Activated CD4-positive, alpha-beta T cell treated with anti-CD3 and anti-CD28 coated beads, Interleukin-10, Interleukin-2, amounts not matched to agents 100 ng/mL and 50 ng/mL, durations not matched to agents 16 hours and 8 hours (primary cell): Measurements from ENCODE around the gene NANOS3.

ENCODE experiments used
- DNase-seq: peaks from one replicate; pipeline ENCODE4 v3.0.0-alpha.2; 2020

The NANOS3 gene

DNA sequence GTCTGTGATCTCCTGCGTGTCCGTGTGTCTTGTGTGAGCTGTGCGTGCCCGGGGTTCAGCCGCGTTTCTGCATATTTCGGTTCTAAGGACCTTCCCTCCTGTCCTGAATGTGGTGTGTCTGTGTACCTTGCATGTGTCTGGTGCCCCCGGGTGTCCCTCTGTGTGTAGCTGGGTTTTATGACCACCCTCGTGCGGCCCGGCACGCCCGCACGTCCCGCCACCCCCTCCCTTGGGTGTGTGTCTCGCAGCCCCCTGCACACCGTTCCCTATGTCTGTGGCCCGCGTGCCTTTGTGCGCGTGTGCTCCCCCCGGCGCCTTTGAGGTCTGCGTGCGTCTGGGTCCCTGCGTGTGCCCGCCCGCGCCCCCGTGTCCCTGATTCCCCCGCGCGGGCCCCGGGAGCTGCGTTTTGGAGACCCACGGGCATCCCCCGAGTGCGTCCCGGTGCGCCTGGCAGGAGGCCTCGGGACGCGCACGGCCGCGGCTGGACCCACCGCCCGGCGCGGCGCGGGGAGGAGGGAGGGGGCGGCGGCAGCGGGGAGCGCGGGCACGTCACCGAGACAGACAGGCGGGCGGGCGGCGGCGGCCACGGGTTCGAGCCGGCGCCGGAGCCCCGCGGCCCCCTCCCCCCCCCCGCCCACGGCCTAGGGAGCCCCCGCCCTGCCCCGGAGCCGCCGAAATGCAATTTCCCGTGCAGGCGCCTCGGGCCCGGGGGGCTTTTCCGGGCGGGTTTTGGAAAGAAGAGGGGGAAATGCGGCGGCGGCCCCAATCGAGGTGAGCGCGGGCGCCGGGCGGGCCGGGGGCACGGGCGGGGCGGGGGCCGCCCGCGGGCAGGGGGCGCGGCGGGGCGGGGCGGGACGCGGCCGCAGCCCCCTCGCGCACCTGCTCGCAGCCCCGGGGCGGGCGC is 12.0 kb upstream of the NANOS3 start:
- no peak for DNase-seq

DNA sequence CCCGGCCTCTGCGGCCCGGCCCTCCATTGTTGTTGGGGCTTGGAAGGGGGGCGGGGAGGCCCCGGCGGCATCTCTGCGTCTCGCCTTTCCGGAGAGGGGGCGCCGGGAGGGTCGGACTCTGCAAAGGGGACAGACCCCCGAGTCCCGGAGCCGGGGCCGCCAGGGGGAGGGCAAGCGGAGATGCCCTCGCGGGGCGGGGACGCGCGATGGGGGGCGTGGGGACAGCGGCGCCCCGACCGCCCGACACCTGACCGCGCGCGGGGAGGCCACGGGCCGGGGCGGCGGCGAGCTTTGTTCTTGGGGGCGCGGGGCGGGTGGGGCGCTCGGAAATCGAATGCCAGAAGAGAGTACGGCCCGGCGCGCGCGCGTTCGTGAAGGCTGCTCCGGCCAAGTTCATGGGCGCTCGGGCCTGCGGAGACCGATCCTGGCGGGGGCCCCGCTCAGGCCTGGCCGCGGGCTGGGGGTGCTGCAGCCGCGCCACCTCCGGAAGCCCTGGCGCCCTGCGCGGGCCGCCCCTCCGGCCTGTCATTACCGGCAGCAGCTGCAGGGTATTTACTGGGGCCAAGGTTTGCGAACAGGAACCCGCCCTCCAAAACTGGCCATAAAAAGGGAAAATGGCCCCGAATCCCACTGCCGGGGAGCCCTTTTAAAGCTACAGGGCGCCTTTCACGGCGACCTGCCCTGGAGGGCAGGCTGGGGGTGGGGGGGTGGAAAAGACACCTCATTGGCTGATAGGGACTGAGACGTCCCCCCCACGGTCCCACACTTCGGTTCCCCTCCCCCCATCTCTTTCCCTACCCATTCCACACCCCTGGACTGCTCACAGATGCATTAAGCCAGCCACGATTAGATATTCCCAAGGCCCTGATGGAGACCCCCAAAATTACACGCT is 11.1 kb upstream of the NANOS3 start:
- no peak for DNase-seq

GRCh38 chr19:13866463-13867046 is 10.4 kb upstream of the NANOS3 start:
- DNase-seq: no peak

DNA sequence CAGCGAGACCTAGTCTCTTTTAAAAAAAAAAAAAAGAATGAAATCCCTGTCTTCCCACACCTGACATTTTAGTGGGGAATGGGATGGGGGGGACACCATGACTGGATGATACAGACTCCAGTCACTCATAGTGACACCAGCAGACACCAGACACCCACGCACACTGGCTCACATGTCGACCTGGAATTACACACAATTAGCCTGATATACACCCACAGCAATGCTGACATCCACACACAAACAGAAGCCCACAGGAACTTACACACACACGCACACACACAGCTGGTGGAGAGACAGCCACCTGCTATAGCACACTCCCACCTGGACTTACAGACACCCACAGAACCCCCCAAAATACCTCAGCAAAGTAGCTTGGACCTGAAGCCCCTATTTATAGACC is 8.3 kb upstream of the NANOS3 start:
- no peak for DNase-seq

GRCh38 chr19:13869281-13869680 is 7.7 kb upstream of the NANOS3 start:
- DNase-seq: no peak

- no peak for DNase-seq
Measured at GRCh38 chr19:13870873-13871272, 6.1 kb upstream of the NANOS3 start.

DNA sequence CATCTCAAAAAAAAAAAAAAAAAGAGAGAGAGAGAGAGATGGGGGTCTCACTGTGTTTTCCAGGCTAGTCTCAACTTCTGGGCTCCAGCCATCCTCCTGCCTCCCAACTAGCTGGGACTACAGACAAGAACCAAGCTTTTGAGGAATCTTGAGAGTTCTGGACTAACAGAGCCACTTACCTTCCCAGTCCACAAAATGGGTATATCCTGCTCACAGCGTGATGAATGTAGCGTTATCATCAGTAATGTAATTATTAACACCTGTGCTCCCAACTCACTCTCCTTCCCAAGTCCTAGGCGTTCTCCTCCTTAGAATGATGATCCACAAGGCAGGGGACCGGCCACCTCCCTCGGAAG is 4.6 kb upstream of the NANOS3 start:
- no peak for DNase-seq

DNA sequence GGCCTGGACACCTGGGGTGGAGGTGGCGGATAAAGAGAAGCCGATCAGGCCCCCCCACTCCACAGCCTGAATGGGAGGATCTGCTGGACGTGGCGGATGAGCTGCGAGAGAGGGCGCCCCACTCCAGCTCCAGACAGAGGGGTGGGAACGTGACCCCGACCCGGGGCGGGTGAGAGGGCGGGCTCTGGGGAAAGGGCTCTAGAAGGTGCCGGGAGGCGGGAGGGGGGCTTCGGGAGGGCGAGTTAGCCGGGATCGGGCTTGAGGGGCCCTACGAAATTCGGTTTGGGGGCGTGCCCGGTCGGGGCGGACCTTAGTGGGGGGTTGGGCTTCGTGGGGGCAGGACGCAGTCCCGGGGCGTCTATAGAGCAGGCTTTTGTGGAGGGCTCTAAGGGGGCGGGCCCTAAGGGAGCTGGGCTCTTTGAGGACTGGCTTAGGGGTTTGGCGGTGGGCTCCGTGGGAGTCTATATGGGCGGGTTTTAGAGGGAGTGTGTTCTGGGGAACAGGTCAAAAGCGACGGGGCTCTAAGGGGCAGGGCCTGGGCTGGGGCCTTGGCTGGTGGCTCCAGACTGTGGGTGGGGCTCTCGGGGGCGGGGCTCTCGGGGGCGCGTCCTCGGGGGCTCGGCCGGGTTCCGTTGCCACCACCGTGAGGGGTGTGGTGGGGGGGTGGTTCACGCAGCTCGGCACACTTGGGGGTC is 4.1 kb upstream of the NANOS3 start:
- no peak for DNase-seq

DNA sequence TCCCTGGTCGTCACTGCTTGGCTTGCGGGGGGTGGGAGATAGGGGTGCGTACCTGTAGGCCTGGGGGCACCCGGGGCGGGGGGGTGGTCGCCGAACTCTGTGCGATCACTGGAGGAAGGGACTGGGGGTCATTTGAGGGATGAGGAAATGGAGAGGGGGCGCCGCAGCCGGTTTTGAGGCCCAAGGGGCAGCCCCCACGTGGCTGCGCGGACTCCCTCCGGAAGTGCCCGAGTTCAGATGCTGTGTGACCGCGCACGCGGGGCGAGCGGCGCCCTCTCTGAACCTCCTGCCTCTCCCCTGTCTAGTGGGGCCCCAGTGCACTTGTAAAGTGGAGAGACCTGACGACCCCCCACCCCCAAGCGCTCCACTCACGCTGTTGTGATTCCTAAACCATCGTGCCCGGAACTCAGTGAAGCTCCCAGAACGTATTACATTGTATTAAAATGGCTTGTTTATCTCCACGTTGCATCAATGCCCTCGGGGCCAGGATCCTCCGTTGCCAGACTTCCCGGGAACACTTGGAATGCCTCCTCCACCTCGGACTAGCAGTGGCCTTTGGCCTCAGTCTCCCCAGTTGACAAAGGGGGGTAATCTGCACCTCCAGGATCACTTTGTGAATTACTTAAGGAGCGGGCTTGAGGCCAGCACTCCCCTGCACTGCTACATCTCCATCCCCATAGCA is 3.0 kb upstream of the NANOS3 start:
- DNase-seq: no peak

DNA sequence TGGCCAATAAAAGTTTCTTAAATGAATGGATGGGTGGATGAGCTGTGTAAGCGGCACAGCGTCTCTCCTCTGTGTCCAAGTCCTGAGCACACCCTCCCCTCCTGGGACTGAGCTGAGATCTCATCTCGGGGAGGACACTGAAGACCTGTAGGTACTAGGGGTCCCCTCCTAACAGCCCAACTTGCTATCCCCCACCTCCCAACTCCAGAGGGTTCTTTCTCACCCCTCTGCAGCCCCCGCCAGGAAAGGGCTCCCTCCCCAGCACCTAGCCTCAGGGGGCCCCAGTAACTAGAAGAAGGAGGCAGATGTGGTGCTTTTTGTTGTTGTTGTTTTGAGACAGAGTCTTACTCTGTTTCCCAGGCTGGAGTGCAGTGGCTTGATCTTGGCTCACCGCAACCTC is 1.1 kb upstream of the NANOS3 start:
- no peak for DNase-seq

GRCh38 chr19:13877303-13877702 is 369 bp downstream of the NANOS3 start:
- no peak for DNase-seq

DNA sequence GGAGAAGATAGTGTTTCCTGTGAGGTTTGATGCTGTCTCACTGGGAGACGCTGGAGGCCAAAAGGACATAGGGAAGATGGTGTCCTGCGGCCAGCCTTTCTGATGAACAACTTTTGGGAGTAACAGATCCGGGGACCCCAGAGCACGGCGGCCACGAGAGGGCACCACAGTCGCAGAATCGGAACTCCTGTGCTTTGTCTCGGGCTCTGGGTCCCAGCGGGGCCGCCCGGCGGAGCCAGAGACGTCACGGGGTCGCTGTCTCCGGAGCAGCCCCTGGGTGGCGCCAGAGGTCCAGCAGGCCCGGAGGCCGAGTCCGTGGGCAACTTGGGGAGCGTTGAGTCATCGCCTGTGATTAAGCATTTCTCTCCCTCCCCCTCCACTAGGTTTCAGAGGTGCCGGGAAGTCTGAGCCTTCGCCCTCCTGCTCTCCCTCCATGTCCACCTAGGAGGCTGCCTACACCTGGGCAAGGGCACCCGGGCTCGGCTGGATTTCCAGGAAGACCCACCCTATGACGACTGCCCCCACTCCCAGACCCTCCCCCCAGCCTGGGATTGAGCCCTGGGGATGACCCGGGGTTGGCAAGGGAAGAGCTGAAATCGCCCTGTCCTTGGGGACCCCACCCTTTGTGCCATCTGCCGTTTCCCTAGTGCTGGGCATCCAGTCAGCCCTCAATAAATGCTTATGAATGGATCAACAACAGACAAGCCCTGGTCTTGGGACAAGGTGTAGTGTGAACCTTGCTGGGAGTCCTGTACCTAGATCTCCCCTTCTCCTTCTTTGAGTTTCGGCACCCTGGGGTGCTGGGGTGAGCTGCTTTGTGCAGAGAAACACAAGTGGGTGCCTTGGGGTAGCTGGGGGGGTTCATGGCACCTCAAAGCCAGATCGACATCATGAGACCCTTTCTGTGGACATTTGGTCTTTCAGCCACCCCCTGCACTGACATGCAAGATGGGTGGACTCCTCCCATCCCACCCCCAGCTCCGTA is 3.4 kb downstream of the NANOS3 start:
- DNase-seq: peak; percentile 99

- peak; percentile 47 for DNase-seq
Measured at GRCh38 chr19:13881251-13881691, 4.3 kb downstream of the NANOS3 start.

DNA sequence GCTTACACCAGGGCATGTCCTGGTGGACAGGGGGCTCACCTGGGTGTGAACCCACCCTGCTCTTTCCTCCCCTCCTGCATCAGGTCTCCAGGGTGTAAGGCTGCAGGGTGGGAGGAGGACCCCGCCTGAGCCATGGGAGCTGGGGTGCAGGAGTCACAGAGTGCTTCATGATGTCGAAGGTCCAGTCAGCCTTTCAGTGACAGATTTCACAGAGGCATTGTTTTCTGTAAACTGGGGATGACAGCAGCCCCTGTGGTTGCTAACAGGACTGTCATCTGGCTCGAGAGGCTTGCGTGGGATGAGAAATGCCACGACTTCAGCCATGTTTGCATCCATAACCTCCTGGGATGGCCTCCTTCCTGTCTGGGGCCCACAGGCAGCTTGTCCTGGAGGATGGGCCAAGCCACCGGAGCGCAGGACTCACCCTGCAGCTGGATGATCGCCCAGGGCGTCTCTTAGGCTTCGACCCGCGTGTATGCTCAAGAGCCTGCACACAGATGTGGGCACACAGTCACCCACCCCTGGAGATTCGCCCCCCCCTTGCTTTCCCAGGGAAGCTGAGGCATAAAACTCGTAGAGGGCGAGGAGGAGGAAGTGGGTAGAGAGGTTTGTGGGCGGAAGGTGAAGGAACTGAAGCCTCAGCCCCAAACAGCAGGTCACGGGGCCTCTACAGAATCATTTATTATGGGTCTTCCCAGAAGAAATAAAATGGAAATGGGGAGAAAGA is 4.9 kb downstream of the NANOS3 start:
- DNase-seq: peak; percentile 74

DNA sequence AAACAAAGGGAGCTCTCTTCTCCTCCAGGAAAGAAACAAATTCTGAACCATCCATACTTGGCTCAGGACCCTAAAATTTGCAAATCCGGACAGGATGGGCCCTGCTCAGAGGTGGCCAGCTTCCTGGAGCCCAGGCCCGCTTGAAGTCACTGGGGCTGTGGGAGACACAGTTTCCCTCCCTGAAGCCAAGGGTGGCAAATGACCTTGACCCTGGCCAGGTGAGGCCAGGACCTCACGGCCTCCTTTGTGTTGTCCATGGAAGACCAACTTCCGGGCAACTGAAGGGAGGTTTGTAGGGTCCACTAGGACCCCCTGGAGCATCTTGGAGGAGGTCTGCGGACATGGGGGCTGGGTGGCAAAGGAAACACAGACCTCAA is 5.5 kb downstream of the NANOS3 start:
- no peak for DNase-seq

- no peak for DNase-seq
Measured at GRCh38 chr19:13882836-13883235, 5.9 kb downstream of the NANOS3 start.

DNA sequence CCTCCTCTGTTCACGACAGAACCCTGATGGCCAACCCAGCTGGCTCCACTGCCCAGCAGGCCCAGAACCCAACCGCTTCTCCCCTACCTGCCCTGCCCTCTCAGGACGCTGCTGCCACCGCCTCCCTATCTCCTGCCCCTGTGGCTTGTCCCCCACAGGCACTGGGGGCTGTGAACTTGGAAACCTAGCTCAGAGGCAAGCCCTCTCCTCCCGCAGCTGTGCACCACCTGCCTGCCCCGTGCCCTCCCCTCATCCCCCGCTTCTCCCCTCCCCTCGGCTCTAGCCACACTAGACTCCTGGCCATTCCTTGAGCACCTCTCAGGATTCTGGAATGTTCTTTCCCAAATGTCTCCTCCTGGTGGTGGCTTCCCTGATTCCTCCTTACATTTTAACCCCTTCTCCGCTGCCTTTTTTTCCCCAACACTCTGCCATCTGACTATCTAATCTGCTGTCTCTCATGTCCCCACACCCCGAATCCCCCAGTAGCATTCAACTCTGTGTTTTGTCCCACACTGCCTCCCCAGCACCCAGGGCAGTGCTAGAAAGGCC is 6.7 kb downstream of the NANOS3 start:
- no peak for DNase-seq

DNA sequence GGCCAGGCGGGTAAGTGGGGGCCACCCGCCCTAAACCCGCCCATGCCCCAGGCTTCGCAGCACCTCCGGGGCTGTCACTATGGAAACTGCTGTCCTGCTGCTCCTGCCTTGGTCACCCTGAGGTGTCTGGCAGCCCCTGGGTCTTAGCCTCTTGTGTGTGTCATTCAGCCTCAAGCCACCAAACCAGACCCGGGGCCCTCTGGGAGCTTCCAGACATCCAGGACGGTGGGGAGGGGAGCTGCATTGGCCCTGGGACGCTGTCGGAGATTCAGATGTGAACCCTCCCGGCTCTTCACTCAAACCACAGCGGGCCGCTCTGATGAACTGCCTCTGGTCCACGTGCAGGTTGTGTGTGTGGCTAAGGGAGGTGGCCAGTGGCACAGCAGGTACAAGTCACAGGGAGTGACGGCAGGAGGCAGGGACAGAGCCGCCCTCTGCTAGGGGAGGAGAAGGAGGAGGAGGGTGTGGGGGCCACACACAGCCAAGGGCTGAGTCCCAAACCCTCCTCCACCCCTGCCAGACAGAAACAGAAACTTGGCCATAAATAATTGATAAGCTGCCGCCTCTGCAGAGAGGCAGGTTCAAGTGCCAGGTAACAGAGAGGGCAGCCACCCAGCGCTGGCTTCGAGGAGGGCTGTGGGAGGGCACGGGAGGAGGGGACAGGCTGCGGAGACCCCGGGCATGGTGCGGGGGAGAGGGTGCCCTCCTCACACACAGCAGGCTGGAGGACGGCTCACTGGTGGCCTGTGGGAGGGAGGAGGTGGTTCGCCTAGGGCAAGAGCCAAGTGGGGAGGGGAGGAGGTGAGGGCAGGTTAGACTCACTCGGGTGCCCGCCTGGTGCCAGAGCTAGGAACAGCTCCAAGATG is 8.0 kb downstream of the NANOS3 start:
- no peak for DNase-seq

DNA sequence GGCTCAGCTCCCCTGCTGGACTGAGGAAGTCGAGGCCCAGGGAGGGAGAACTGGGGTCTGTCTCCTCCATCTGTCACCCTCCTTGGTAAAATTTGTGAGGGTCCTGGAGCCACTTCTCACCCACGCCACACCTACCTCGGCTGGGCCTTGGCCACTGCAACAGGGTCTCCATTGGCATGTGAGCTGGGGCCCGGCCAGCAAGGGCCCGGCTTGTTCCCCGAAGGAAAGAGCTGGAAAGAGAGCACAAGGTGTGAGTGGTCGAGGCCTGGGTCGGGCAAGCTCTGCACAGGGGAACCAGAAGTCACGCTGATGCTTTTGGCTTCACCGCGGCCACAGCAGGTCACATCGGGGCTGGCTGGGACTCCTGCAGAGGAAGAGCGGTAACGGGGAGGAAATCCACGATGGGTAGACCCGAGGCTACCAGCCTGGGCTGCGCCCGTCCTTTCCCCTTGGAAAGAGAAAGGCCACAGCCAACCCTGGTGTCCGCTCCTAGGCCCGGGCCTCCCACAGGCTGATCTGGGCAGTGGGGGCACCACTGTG is 9.0 kb downstream of the NANOS3 start:
- no peak for DNase-seq
